ENCODE results near the gene ADPRM. TPM values are rescaled to one million over a fixed set of nuclear protein-coding genes. Genes with fewer than 3 reads are reported as not detected.

Gene ADPRM
- total RNA-seq, 1 donor from 2014 or later, result 18.3 TPM

Other genes starting within 250 kb of the ADPRM start
- under 0.01 TPM for gene MYH4, start 228.0 kb upstream of the ADPRM start, total RNA-seq (ENCODE audit: insufficient read depth, low replicate concordance)
- not detected for gene MYH1, start 179.1 kb upstream of the ADPRM start, total RNA-seq (ENCODE audit: insufficient read depth, low replicate concordance)
- gene MYH2, start 147.9 kb upstream of the ADPRM start, total RNA-seq (ENCODE audit: insufficient read depth, low replicate concordance), result 0.72 TPM
- gene MYH3, start 40.3 kb upstream of the ADPRM start, total RNA-seq (ENCODE audit: insufficient read depth, low replicate concordance), result 12.0 TPM
- 57.8 TPM for gene SCO1, start 61 bp upstream of the ADPRM start, total RNA-seq (ENCODE audit: insufficient read depth, low replicate concordance)
- gene TMEM220, start 32.4 kb downstream of the ADPRM start, total RNA-seq (ENCODE audit: insufficient read depth, low replicate concordance), result 20.0 TPM
- not detected for gene TMEM238L, start 106.5 kb downstream of the ADPRM start, total RNA-seq (ENCODE audit: insufficient read depth, low replicate concordance)
- gene PIRT, start 140.5 kb downstream of the ADPRM start, total RNA-seq (ENCODE audit: insufficient read depth, low replicate concordance), result 0.24 TPM

Measured in umbilical cord (tissue), 1 donor.